Measurements from ENCODE around the gene TBX3.

Gene TBX3

GRCh38 chr12:114668151-114668885 is 15.7 kb downstream of the TBX3 start:
- Histone ChIP-seq H3K27ac (ENCODE audit: low read length) (no peak overlapping the region), H3K27me3 (ENCODE audit: control insufficient read depth, insufficient read depth, low read length) (peaks cover 78% of the 10 kb centered on the region), H3K9me3 (ENCODE audit: control insufficient read depth, insufficient read depth, low read length) (no peaks in the 10 kb centered on the region), H3K4me1 (ENCODE audit: control insufficient read depth, insufficient read depth, low read length) (peaks cover 11% of the 10 kb centered on the region), H3K36me3 (ENCODE audit: control insufficient read depth, insufficient read depth, low read length) (no peaks in the 10 kb centered on the region), H3K4me3 (ENCODE audit: low read length) (no peak overlapping the region; the same call in 1 of the 2 replicates)
- no CpG with 5 or more reads among the region's 46 CpGs for WGBS (ENCODE audit: insufficient coverage, insufficient read length)
- no peak for DNase-seq (ENCODE audit: low read depth, low spot score)

- WGBS (ENCODE audit: insufficient coverage, insufficient read length), result no CpG with 5 or more reads among the region's 16 CpGs
- H3K4me3 ChIP-seq (ENCODE audit: low read length), result no peak overlapping the region; the same call in 1 of the 2 replicates
- H3K9me3 ChIP-seq (ENCODE audit: control insufficient read depth, insufficient read depth, low read length), result no peaks in the 10 kb centered on the region
- no peak overlapping the region for H3K27ac ChIP-seq (ENCODE audit: low read length)
- no peak for DNase-seq (ENCODE audit: low read depth, low spot score)
- H3K27me3 ChIP-seq (ENCODE audit: control insufficient read depth, insufficient read depth, low read length), result peaks cover 81% of the 10 kb centered on the region
- H3K4me1 ChIP-seq (ENCODE audit: control insufficient read depth, insufficient read depth, low read length), result peaks cover 13% of the 10 kb centered on the region
- no peaks in the 10 kb centered on the region for H3K36me3 ChIP-seq (ENCODE audit: control insufficient read depth, insufficient read depth, low read length)
Measured at GRCh38 chr12:114667669-114668150, 16.3 kb downstream of the TBX3 start.

GRCh38 chr12:114666746-114667668 is 17.0 kb downstream of the TBX3 start:
- WGBS (ENCODE audit: insufficient coverage, insufficient read length), result no CpG with 5 or more reads among the region's 53 CpGs
- no peak for DNase-seq (ENCODE audit: low read depth, low spot score)
- no peaks in the 10 kb centered on the region for H3K9me3 ChIP-seq (ENCODE audit: control insufficient read depth, insufficient read depth, low read length)
- no peak overlapping the region for H3K27ac ChIP-seq (ENCODE audit: low read length)
- no peaks in the 10 kb centered on the region for H3K36me3 ChIP-seq (ENCODE audit: control insufficient read depth, insufficient read depth, low read length)
- no peak overlapping the region for H3K4me3 ChIP-seq (ENCODE audit: low read length)
- H3K27me3 ChIP-seq (ENCODE audit: control insufficient read depth, insufficient read depth, low read length), result peaks cover 76% of the 10 kb centered on the region
- peaks cover 14% of the 10 kb centered on the region for H3K4me1 ChIP-seq (ENCODE audit: control insufficient read depth, insufficient read depth, low read length)

- Histone ChIP-seq H3K4me3 (ENCODE audit: low read length) (no peak overlapping the region), H3K9me3 (ENCODE audit: control insufficient read depth, insufficient read depth, low read length) (no peaks in the 10 kb centered on the region), H3K27ac (ENCODE audit: low read length) (no peak overlapping the region), H3K27me3 (ENCODE audit: control insufficient read depth, insufficient read depth, low read length) (peaks cover 64% of the 10 kb centered on the region), H3K4me1 (ENCODE audit: control insufficient read depth, insufficient read depth, low read length) (peaks cover 14% of the 10 kb centered on the region), H3K36me3 (ENCODE audit: control insufficient read depth, insufficient read depth, low read length) (no peaks in the 10 kb centered on the region)
- WGBS (ENCODE audit: insufficient coverage, insufficient read length), result no CpG with 5 or more reads among the region's 54 CpGs
- no peak for DNase-seq (ENCODE audit: low read depth, low spot score)
Measured at GRCh38 chr12:114665411-114666260, 18.3 kb downstream of the TBX3 start.

- Histone ChIP-seq H3K27ac (ENCODE audit: low read length) (no peak overlapping the region), H3K36me3 (ENCODE audit: control insufficient read depth, insufficient read depth, low read length) (no peaks in the 10 kb centered on the region), H3K4me3 (ENCODE audit: low read length) (no peak overlapping the region), H3K4me1 (ENCODE audit: control insufficient read depth, insufficient read depth, low read length) (peaks cover 14% of the 10 kb centered on the region), H3K9me3 (ENCODE audit: control insufficient read depth, insufficient read depth, low read length) (no peaks in the 10 kb centered on the region), H3K27me3 (ENCODE audit: control insufficient read depth, insufficient read depth, low read length) (peaks cover 57% of the 10 kb centered on the region)
- no peak for DNase-seq (ENCODE audit: low read depth, low spot score)
- WGBS (ENCODE audit: insufficient coverage, insufficient read length), result no CpG with 5 or more reads among the region's 47 CpGs
Measured at GRCh38 chr12:114664651-114665320, 19.2 kb downstream of the TBX3 start.

- peaks cover 9% of the 10 kb centered on the region for H3K4me1 ChIP-seq (ENCODE audit: control insufficient read depth, insufficient read depth, low read length)
- H3K27me3 ChIP-seq (ENCODE audit: control insufficient read depth, insufficient read depth, low read length), result peaks cover 48% of the 10 kb centered on the region
- no peak overlapping the region for H3K4me3 ChIP-seq (ENCODE audit: low read length)
- no peak overlapping the region for H3K27ac ChIP-seq (ENCODE audit: low read length)
- no peaks in the 10 kb centered on the region for H3K36me3 ChIP-seq (ENCODE audit: control insufficient read depth, insufficient read depth, low read length)
- no peaks in the 10 kb centered on the region for H3K9me3 ChIP-seq (ENCODE audit: control insufficient read depth, insufficient read depth, low read length)
- no peak for DNase-seq (ENCODE audit: low read depth, low spot score)
- WGBS (ENCODE audit: insufficient coverage, insufficient read length), result no CpG with 5 or more reads among the region's 3 CpGs
Measured at GRCh38 chr12:114662512-114663177, 21.3 kb downstream of the TBX3 start.

- H3K36me3 ChIP-seq (ENCODE audit: control insufficient read depth, insufficient read depth, low read length), result no peaks in the 10 kb centered on the region
- peaks cover 9% of the 10 kb centered on the region for H3K4me1 ChIP-seq (ENCODE audit: control insufficient read depth, insufficient read depth, low read length)
Measured at GRCh38 chr12:114661245-114661644, 22.7 kb downstream of the TBX3 start.

GRCh38 chr12:114659084-114659483 is 24.9 kb downstream of the TBX3 start:
- Histone ChIP-seq H3K27ac (ENCODE audit: low read length) (no peak overlapping the region), H3K36me3 (ENCODE audit: control insufficient read depth, insufficient read depth, low read length) (no peaks in the 10 kb centered on the region), H3K4me1 (ENCODE audit: control insufficient read depth, insufficient read depth, low read length) (peaks cover 6% of the 10 kb centered on the region), H3K27me3 (ENCODE audit: control insufficient read depth, insufficient read depth, low read length) (peaks cover 14% of the 10 kb centered on the region; the same call in 1 of the 2 replicates), H3K4me3 (ENCODE audit: low read length) (no peak overlapping the region), H3K9me3 (ENCODE audit: control insufficient read depth, insufficient read depth, low read length) (no peaks in the 10 kb centered on the region)
- DNase-seq (ENCODE audit: low read depth, low spot score), result no peak

More at GRCh38 chr12:114661245-114661644, 22.7 kb downstream of the TBX3 start:
- Histone ChIP-seq H3K27me3 (ENCODE audit: control insufficient read depth, insufficient read depth, low read length) (peaks cover 34% of the 10 kb centered on the region), H3K4me3 (ENCODE audit: low read length) (no peak overlapping the region), H3K9me3 (ENCODE audit: control insufficient read depth, insufficient read depth, low read length) (no peaks in the 10 kb centered on the region), H3K27ac (ENCODE audit: low read length) (no peak overlapping the region)
- WGBS (ENCODE audit: insufficient coverage, insufficient read length), result no CpG with 5 or more reads among the region's 1 CpG
- no peak for DNase-seq (ENCODE audit: low read depth, low spot score)

GRCh38 chr12:114658002-114658441 is 26.0 kb downstream of the TBX3 start:
- WGBS (ENCODE audit: insufficient coverage, insufficient read length), result no CpG with 5 or more reads among the region's 1 CpG
- Histone ChIP-seq H3K27ac (ENCODE audit: low read length) (no peak overlapping the region), H3K36me3 (ENCODE audit: control insufficient read depth, insufficient read depth, low read length) (no peaks in the 10 kb centered on the region), H3K9me3 (ENCODE audit: control insufficient read depth, insufficient read depth, low read length) (no peaks in the 10 kb centered on the region), H3K27me3 (ENCODE audit: control insufficient read depth, insufficient read depth, low read length) (peaks cover 4% of the 10 kb centered on the region; the same call in 1 of the 2 replicates), H3K4me1 (ENCODE audit: control insufficient read depth, insufficient read depth, low read length) (peaks cover 5% of the 10 kb centered on the region), H3K4me3 (ENCODE audit: low read length) (no peak overlapping the region)
- no peak for DNase-seq (ENCODE audit: low read depth, low spot score)
